Caco-2 (cell line): ENCODE results near the gene GBP2. TPM values are rescaled to one million over a fixed set of nuclear protein-coding genes. Genes with fewer than 3 reads are reported as not detected.
"Not testable (repeated sequence)": the region's sequence is repeated elsewhere in the genome, so short reads cannot be mapped to it uniquely, and the experiment has no call there.

ENCODE experiments used
- BruUV-seq: library from RNA; stranded (reverse); fragments of 400-500 nt; replicated peaks from 2 replicates; lab custom pipeline; 2021; lab: Mats Ljungman, UMichigan
- CTCF ChIA-PET: fragments of 300-600 bp; sonication (Branson Sonifier 250); formaldehyde crosslinking; loops from one replicate; lab custom pipeline; 2022; ENCODE audit warnings: antibody characterized with exemption; lab: Charles Lee
- POLR2A ChIA-PET: fragments of 300-600 bp; sonication (Branson Sonifier 250); formaldehyde crosslinking; loops from one replicate; lab custom pipeline; 2022; ENCODE audit warnings: antibody characterized with exemption; lab: Charles Lee
- DNase-seq, 2 experiments: peaks; one replicate each; pipeline versions ENCODE4 v3.0.0 to v3.0.0-alpha.2; 2020 to 2022
- H3K27me3 ChIP-seq: replicated peaks from 2 replicates; pipeline ENCODE4 v1.6.0; 2011; ENCODE audit warnings: low read length; ENCODE audit not compliant: control insufficient read depth, insufficient read depth
- H3K36me3 ChIP-seq: 2 replicates; pipeline ENCODE4 v1.5.1; 2011; ENCODE audit warnings: low read length; ENCODE audit not compliant: control insufficient read depth, insufficient read depth
- H3K4me1 ChIP-seq: fragments of 250-450 bp; sonication (Bioruptor Pico); 2 replicates; pipeline ENCODE4 v1.5.1; 2020; ENCODE audit warnings: mild to moderate bottlenecking
- H3K4me3 ChIP-seq: 2 replicates; pipeline ENCODE4 v1.5.1; 2011; ENCODE audit warnings: low read depth, mild to moderate bottlenecking, control low read depth, low read length
- H3K9me3 ChIP-seq: fragments of 250-450 bp; sonication (Bioruptor Pico); 2 replicates; pipeline ENCODE4 v1.5.1; 2020; ENCODE audit warnings: mild to moderate bottlenecking, moderate library complexity
- H3K27ac Mint-ChIP-seq: one replicate; pipeline ENCODE4 v1.8.0; 2022; ENCODE audit warnings: mixed read lengths; ENCODE audit not compliant: unreplicated experiment
- H3K27me3 Mint-ChIP-seq: one replicate; pipeline ENCODE4 v1.8.0; 2022; ENCODE audit warnings: mixed read lengths; ENCODE audit not compliant: insufficient read depth, unreplicated experiment
- H3K36me3 Mint-ChIP-seq: one replicate; pipeline ENCODE4 v1.8.0; 2022; ENCODE audit warnings: mild to moderate bottlenecking, mixed read lengths; ENCODE audit not compliant: insufficient read depth, unreplicated experiment
- H3K4me1 Mint-ChIP-seq: one replicate; pipeline ENCODE4 v1.8.0; 2022; ENCODE audit warnings: low read depth, mixed read lengths; ENCODE audit not compliant: unreplicated experiment
- H3K4me3 Mint-ChIP-seq: one replicate; pipeline ENCODE4 v1.8.0; 2022; ENCODE audit warnings: mild to moderate bottlenecking, moderate library complexity, mixed read lengths; ENCODE audit not compliant: unreplicated experiment
- H3K9me3 Mint-ChIP-seq: one replicate; pipeline ENCODE4 v1.8.0; 2022; ENCODE audit warnings: mixed read lengths; ENCODE audit not compliant: unreplicated experiment
- intact Hi-C: fragments of 100-400 bp; cut with micrococcal nuclease; formaldehyde crosslinking; loops from one replicate; pipeline ENCODE4 v1.10.0; 2022; ENCODE audit not compliant: unreplicated experiment
- total RNA-seq: library from RNA; stranded (reverse); gene quantifications from 2 replicates; pipeline ENCODE4 v1.2.3, GENCODE V29; 2022
- TF ChIP-seq, protein P1 (sequence below), 2 experiments: fragments of 200-600 bp in 1 of 2; IDR thresholded peaks; 1 replicate in 1 of 2; 2 replicates in 1 of 2; pipeline versions ENCODE4 v1.5.1 to v1.8.0; 2011 to 2022; ENCODE audit warnings: antibody characterized with exemption in 1 of 2, control low read depth in 1 of 2, inconsistent platforms in 1 of 2, low read depth in 1 of 2, low read length in 1 of 2, mild to moderate bottlenecking in 1 of 2, moderate library complexity in 1 of 2; ENCODE audit not compliant: insufficient read depth in 1 of 2, severe bottlenecking in 1 of 2, unreplicated experiment in 1 of 2

The GBP2 gene
- total RNA-seq, 1 experiment from 2014 or later, result 0.23 TPM

GRCh38 chr1:89130716-89131115 lies 4.8 kb upstream of the GBP2 start:
- Mint-ChIP-seq H3K27ac (no peak overlapping the region), H3K36me3 (no peaks in the 10 kb centered on the region), H3K4me1 (no peaks in the 10 kb centered on the region), H3K27me3 (peaks cover 3% of the 10 kb centered on the region), H3K4me3 (no peak overlapping the region), H3K9me3 (no peaks in the 10 kb centered on the region)
- no peaks in the 10 kb centered on the region for H3K36me3 ChIP-seq
- BruUV-seq, result no TSS peak
- no peaks in the 10 kb centered on the region for H3K9me3 ChIP-seq
- ChIA-PET POLR2A (no interaction called here), CTCF (no interaction called here)
- H3K27me3 ChIP-seq, result no peaks in the 10 kb centered on the region
- TF ChIP-seq, protein P1, sequence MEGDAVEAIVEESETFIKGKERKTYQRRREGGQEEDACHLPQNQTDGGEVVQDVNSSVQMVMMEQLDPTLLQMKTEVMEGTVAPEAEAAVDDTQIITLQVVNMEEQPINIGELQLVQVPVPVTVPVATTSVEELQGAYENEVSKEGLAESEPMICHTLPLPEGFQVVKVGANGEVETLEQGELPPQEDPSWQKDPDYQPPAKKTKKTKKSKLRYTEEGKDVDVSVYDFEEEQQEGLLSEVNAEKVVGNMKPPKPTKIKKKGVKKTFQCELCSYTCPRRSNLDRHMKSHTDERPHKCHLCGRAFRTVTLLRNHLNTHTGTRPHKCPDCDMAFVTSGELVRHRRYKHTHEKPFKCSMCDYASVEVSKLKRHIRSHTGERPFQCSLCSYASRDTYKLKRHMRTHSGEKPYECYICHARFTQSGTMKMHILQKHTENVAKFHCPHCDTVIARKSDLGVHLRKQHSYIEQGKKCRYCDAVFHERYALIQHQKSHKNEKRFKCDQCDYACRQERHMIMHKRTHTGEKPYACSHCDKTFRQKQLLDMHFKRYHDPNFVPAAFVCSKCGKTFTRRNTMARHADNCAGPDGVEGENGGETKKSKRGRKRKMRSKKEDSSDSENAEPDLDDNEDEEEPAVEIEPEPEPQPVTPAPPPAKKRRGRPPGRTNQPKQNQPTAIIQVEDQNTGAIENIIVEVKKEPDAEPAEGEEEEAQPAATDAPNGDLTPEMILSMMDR (IDR thresholded peaks at IDR 0.05; ENCODE audit: insufficient read depth in 1 of 2, low read depth in 1 of 2, low read length in 1 of 2, severe bottlenecking in 1 of 2, unreplicated experiment in 1 of 2), result no peak
- DNase-seq, result no peak
- intact Hi-C loops, result no loop called here
- no peaks in the 10 kb centered on the region for H3K4me1 ChIP-seq
- H3K4me3 ChIP-seq, result no peak overlapping the region

GRCh38 chr1:89129911-89130310 lies 4.0 kb upstream of the GBP2 start:
- Histone ChIP-seq H3K9me3 (no peaks in the 10 kb centered on the region), H3K4me1 (no peaks in the 10 kb centered on the region), H3K36me3 (no peaks in the 10 kb centered on the region), H3K27me3 (no peaks in the 10 kb centered on the region), H3K4me3 (no peak overlapping the region)
- Mint-ChIP-seq H3K4me1 (no peaks in the 10 kb centered on the region), H3K27me3 (peaks cover 3% of the 10 kb centered on the region), H3K4me3 (no peak overlapping the region), H3K36me3 (no peaks in the 10 kb centered on the region), H3K9me3 (no peaks in the 10 kb centered on the region), H3K27ac (no peak overlapping the region)
- CTCF ChIA-PET, result no interaction called here
- BruUV-seq, result no TSS peak
- POLR2A ChIA-PET, result no interaction called here
- DNase-seq, result no peak
- intact Hi-C loops, result no loop called here
- TF ChIP-seq, protein P1 (IDR thresholded peaks at IDR 0.05; ENCODE audit: insufficient read depth in 1 of 2, low read depth in 1 of 2, low read length in 1 of 2, severe bottlenecking in 1 of 2, unreplicated experiment in 1 of 2), result no peak

DNA sequence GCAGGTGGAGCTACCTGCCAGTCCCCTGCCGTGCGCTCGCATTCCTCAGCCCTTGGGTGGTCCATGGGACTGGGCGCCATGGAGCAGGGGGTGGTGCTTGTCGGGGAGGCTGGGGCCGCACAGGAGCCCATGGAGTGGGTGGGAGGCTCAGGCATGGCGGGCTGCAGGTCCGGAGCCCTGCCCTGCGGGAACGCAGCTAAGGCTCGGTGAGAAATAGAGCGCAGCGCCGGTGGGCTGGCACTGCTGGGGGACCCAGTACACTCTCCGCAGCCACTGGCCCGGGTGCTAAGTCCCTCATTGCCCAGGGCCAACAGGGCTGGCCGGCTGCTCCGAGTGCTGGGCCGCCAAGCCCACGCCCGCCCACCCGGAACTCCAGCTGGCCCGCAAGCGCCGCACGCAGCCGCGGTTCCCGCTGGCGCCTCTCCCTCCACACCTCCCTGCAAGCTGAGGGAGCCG lies 2.1 kb upstream of the GBP2 start:
- H3K27ac Mint-ChIP-seq, H3K27me3 Mint-ChIP-seq, H3K9me3 Mint-ChIP-seq, CTCF ChIA-PET, H3K4me1 ChIP-seq, H3K27me3 ChIP-seq, BruUV-seq, H3K36me3 ChIP-seq, POLR2A ChIA-PET, H3K9me3 ChIP-seq, H3K36me3 Mint-ChIP-seq, H3K4me3 ChIP-seq, intact Hi-C loops, H3K4me1 Mint-ChIP-seq, H3K4me3 Mint-ChIP-seq, DNase-seq: not testable (repeated sequence)

GRCh38 chr1:89126602-89127565 lies 970 bp upstream of the GBP2 start:
- H3K4me3 Mint-ChIP-seq, H3K4me3 ChIP-seq, H3K9me3 ChIP-seq, H3K4me1 ChIP-seq, H3K36me3 ChIP-seq, H3K4me1 Mint-ChIP-seq, H3K36me3 Mint-ChIP-seq, H3K9me3 Mint-ChIP-seq, POLR2A ChIA-PET, BruUV-seq, intact Hi-C loops, H3K27ac Mint-ChIP-seq, H3K27me3 Mint-ChIP-seq, CTCF ChIA-PET, DNase-seq, H3K27me3 ChIP-seq: not testable (repeated sequence)
